ENCODE measurements around the gene CNTNAP5.

Gene CNTNAP5

GRCh38 chr2:124289060-124289459 lies 264.0 kb downstream of the CNTNAP5 start:
- TF ChIP-seq, protein P1, sequence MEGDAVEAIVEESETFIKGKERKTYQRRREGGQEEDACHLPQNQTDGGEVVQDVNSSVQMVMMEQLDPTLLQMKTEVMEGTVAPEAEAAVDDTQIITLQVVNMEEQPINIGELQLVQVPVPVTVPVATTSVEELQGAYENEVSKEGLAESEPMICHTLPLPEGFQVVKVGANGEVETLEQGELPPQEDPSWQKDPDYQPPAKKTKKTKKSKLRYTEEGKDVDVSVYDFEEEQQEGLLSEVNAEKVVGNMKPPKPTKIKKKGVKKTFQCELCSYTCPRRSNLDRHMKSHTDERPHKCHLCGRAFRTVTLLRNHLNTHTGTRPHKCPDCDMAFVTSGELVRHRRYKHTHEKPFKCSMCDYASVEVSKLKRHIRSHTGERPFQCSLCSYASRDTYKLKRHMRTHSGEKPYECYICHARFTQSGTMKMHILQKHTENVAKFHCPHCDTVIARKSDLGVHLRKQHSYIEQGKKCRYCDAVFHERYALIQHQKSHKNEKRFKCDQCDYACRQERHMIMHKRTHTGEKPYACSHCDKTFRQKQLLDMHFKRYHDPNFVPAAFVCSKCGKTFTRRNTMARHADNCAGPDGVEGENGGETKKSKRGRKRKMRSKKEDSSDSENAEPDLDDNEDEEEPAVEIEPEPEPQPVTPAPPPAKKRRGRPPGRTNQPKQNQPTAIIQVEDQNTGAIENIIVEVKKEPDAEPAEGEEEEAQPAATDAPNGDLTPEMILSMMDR (IDR thresholded peaks at IDR 0.05): no peak
- no peak overlapping the region for H3K4me3 ChIP-seq
- no peak overlapping the region for H3K27ac ChIP-seq

GRCh38 chr2:124289615-124290014 lies 264.5 kb downstream of the CNTNAP5 start:
- no peak overlapping the region for H3K4me3 ChIP-seq
- H3K27ac ChIP-seq: no peak overlapping the region
- DNase-seq (ENCODE audit: low spot score): no peak
- TF ChIP-seq, protein P1 (IDR thresholded peaks at IDR 0.05): no peak

More at GRCh38 chr2:124289060-124289459, 264.0 kb downstream of the CNTNAP5 start:
- no peak for DNase-seq (ENCODE audit: low spot score)

DNA sequence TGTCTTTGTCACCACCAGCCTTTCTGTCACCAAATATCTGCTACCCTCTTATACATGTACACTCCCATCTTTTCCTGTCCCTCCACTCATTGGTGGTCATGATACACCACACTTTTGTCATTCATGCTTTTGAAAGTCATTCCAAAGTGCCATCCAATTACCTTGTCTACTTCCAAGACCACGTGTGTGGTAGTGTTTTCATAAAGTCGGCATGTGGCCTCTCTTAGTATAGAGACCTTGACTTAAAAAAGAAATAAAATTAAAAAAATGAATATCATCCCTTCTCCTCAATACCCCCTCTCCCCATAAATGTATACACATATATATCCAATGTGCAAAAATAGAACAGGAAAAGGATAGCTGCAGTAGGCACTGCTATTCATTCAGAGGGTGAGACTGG lies 271.4 kb downstream of the CNTNAP5 start:
- TF ChIP-seq, protein P1 (IDR thresholded peaks at IDR 0.05): no peak
- Histone ChIP-seq H3K4me3 (no peak overlapping the region), H3K27ac (no peak overlapping the region)
- no peak for DNase-seq (ENCODE audit: low spot score)

DNA sequence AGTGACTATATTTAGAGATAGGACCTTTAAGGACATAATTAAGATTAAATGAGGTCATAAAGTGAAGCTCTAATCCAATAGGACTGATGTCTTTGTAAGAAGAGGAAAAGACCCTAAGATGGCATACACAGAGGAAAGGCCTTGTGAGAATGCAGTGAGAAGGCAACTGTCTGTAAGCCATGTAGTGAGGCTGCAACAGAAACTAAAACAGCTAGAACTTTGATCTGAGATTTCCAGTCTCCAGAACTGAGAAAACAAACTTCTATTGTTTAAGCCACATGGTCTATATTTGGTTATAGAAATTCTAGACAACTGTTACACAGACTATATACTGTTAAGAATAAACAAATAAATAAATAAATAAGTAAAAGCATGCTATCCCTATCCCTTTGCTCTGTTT lies 276.8 kb downstream of the CNTNAP5 start:
- no peak overlapping the region for H3K4me3 ChIP-seq
- no peak for DNase-seq (ENCODE audit: low spot score)
- H3K27ac ChIP-seq: no peak overlapping the region
- TF ChIP-seq, protein P1 (IDR thresholded peaks at IDR 0.05): no peak

DNA sequence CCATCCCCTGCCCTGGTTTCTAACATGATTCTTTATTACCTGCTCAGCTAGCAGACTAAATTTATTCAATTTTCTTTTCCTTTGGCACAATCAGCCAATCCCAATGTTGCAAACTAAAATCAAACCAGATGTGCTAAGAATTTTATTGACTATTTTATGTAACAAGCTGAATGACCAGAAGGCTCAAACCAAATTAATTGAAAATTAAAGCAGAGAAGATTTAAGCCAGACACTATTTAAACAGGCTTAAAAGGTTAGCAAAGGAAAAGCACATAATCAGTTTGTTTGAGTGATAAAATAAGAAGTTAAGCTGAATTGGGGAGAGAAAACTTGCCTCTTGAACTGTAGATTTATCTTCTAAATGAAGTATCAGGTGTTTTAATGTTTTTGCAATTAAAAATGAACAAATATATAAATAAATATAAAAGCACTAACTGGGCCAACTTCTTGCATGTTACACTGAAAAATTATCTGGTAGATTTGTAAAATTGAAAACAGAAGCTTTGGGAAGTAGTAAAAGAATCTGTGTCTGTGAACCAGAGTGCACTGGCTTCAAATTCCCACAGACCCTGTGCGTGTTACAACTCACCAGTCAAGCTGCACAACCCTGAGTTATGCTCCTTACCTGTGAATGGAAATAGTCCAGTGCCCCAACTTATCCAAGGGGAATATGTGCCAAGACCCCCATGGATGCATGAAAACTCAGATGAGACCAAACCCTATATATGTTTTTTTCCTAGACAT lies 283.4 kb downstream of the CNTNAP5 start:
- no peak overlapping the region for H3K27ac ChIP-seq
- TF ChIP-seq, protein P1 (IDR thresholded peaks at IDR 0.05): no peak
- no peak overlapping the region for H3K4me3 ChIP-seq
- no peak for DNase-seq (ENCODE audit: low spot score)

GRCh38 chr2:124309563-124310138 lies 284.6 kb downstream of the CNTNAP5 start:
- Histone ChIP-seq H3K27ac (no peak overlapping the region), H3K4me3 (no peak overlapping the region)
- TF ChIP-seq, protein P1 (IDR thresholded peaks at IDR 0.05): no peak
- DNase-seq (ENCODE audit: low spot score): no peak

GRCh38 chr2:124310671-124311070 lies 285.6 kb downstream of the CNTNAP5 start:
- Histone ChIP-seq H3K27ac (no peak overlapping the region), H3K4me3 (no peak overlapping the region)
- no peak for DNase-seq (ENCODE audit: low spot score)
- TF ChIP-seq, protein P1 (IDR thresholded peaks at IDR 0.05): no peak

Data from coronary artery (tissue), 2 donors.